Smooth muscle cell (in vitro differentiated cells): ENCODE measurements around the gene JARID2. TPM values are rescaled to one million over a fixed set of nuclear protein-coding genes. Genes with fewer than 3 reads are reported as not detected.

Experiments used
- DNase-seq: peaks from one replicate; lab custom pipeline; 2025; ENCODE audit not compliant: unreplicated experiment; lab: John Stamatoyannopoulos, UW
- H2AFZ ChIP-seq: fragments of 200-600 bp; sonication (generic); 2 replicates; pipeline ENCODE4 v1.6.0; 2016; ENCODE audit warnings: antibody characterized with exemption, low read depth, mild to moderate bottlenecking
- H3F3A ChIP-seq: fragments of 200-600 bp; sonication (generic); 2 replicates; pipeline ENCODE4 v1.6.0; 2017; ENCODE audit warnings: antibody characterized with exemption, low read depth
- H3K27ac ChIP-seq: fragments of 200-600 bp; sonication (generic); 2 replicates; pipeline ENCODE4 v1.5.1; 2016; ENCODE audit warnings: low read depth, mild to moderate bottlenecking
- H3K27me3 ChIP-seq: fragments of 200-600 bp; sonication (generic); 2 replicates; pipeline ENCODE4 v1.6.1; 2016; ENCODE audit warnings: low read depth, mild to moderate bottlenecking
- H3K36me3 ChIP-seq: fragments of 200-600 bp; sonication (generic); 2 replicates; pipeline ENCODE4 v1.5.1; 2016; ENCODE audit warnings: low read depth
- H3K4me1 ChIP-seq: fragments of 200-600 bp; sonication (generic); 2 replicates; pipeline ENCODE4 v1.5.1; 2016; ENCODE audit warnings: low read depth
- H3K4me2 ChIP-seq: fragments of 200-600 bp; sonication (generic); 2 replicates; pipeline ENCODE4 v1.6.0; 2016; ENCODE audit warnings: mild to moderate bottlenecking
- H3K4me3 ChIP-seq: fragments of 200-600 bp; sonication (generic); 2 replicates; pipeline ENCODE4 v1.5.1; 2016; ENCODE audit warnings: mild to moderate bottlenecking
- H3K79me2 ChIP-seq: fragments of 200-600 bp; sonication (generic); 2 replicates; pipeline ENCODE4 v1.6.0; 2016; ENCODE audit warnings: low read depth, mild to moderate bottlenecking
- H3K9ac ChIP-seq: fragments of 200-600 bp; sonication (generic); 2 replicates; pipeline ENCODE4 v1.6.0; 2016; ENCODE audit warnings: low read depth
- H3K9me3 ChIP-seq: fragments of 200-600 bp; sonication (generic); replicated peaks from 2 replicates; pipeline ENCODE4 v1.5.1; 2016; ENCODE audit warnings: low read depth
- H4K20me1 ChIP-seq: fragments of 200-600 bp; sonication (generic); 2 replicates; pipeline ENCODE4 v1.6.0; 2016; ENCODE audit warnings: low read depth
- WGBS: methylation state at CpG from one replicate; pipeline ENCODE4 v1.1.7; 2016; ENCODE audit warnings: low lambda C conversion rate; 5-methylcytosine and 5-hydroxymethylcytosine counted together
- polyA plus RNA-seq: library from polyadenylated mRNA; unstranded; fragments of >200 nt; fragmentation: Nextera tagmentation; extraction: Ambion mirVana; gene quantifications from 2 replicates; pipeline ENCODE4 v1.2.1, GENCODE V29; 2016
- total RNA-seq: library from RNA; depleted of rRNA; stranded (reverse); fragments of >200 nt; gene quantifications from 2 replicates; pipeline ENCODE4 v1.2.3, GENCODE V29; 2014
- TF ChIP-seq, protein P1 (sequence below): fragments of 200-600 bp; sonication (generic); IDR thresholded peaks from 2 replicates; pipeline ENCODE4 v1.5.1; 2017; ENCODE audit warnings: borderline replicate concordance, mild to moderate bottlenecking, antibody characterized with exemption; ENCODE audit not compliant: insufficient read depth, poor library complexity, severe bottlenecking

JARID2 gene
- total and polyA plus RNA-seq, 2 experiments from 2014 or later: 5.2 to 10.2 TPM

DNA sequence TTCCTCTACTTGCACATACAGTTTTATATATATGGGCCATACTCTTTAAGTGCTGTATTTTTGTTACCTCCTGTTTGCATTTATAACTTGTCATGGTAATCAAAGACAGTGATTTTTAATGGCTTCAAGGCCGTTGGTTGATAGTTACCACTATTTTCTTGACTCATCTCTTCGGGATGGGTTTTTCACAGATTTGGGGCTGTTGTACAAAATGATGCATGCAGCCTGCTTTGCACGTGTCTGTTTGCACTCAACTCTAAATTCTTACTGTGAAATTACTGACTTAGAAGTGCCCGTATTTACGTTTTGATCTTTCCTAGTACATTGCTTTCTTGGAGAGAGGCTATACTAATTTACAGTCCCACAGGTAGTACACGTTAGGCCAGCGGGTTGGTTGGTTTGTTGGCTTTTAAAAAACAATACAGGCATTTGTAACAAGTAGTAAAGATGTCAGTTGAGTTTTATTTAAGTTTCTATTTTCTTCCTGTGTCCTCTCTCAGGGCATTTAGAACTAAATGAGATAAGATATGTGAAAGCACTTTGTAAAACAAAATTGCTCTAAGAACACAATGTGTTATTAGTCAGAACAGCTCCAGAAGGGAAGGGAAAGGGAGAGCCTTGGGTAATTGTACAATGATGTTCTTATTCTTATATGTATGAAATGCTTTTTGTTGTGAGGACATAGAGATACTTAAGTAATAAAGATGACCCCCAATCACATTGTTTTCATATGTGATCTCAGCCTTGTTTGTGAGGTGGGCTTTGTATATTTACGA lies 11.7 kb downstream of the JARID2 start:
- no peaks in the 10 kb centered on the region for H3K27me3 ChIP-seq
- WGBS: 51% methylated on average over 8 of the region's 8 CpGs
- no peak overlapping the region for H3K4me3 ChIP-seq
- H3K79me2 ChIP-seq: peaks cover 83% of the 10 kb centered on the region
- H3K9me3 ChIP-seq: no peaks in the 10 kb centered on the region
- H3K4me2 ChIP-seq: no peak overlapping the region
- no peak overlapping the region for H2AFZ ChIP-seq
- H3K4me1 ChIP-seq: peaks cover 12% of the 10 kb centered on the region
- TF ChIP-seq, protein P1, sequence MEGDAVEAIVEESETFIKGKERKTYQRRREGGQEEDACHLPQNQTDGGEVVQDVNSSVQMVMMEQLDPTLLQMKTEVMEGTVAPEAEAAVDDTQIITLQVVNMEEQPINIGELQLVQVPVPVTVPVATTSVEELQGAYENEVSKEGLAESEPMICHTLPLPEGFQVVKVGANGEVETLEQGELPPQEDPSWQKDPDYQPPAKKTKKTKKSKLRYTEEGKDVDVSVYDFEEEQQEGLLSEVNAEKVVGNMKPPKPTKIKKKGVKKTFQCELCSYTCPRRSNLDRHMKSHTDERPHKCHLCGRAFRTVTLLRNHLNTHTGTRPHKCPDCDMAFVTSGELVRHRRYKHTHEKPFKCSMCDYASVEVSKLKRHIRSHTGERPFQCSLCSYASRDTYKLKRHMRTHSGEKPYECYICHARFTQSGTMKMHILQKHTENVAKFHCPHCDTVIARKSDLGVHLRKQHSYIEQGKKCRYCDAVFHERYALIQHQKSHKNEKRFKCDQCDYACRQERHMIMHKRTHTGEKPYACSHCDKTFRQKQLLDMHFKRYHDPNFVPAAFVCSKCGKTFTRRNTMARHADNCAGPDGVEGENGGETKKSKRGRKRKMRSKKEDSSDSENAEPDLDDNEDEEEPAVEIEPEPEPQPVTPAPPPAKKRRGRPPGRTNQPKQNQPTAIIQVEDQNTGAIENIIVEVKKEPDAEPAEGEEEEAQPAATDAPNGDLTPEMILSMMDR: no peak
- no peak overlapping the region for H3K27ac ChIP-seq
- H4K20me1 ChIP-seq: peaks cover 100% of the 10 kb centered on the region
- no peak for DNase-seq
- no peaks in the 10 kb centered on the region for H3K36me3 ChIP-seq
- H3K9ac ChIP-seq: no peak overlapping the region
- H3F3A ChIP-seq: peaks cover 9% of the 10 kb centered on the region

DNA sequence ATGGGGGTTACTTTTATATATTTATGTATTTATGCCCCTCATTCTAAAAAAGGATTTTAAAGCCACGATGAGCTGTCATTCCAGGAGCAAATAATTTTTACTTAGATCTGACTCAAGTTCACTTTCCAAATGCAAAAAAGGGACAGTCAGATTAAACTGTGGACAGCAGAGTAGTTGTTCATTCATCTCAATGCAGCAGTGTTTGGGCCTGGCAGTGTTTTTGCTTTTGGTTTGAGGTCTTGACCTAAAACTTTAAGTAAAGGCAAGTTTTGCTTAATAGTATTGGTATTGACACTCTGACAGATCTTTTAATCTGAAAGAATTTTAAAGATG lies 13.9 kb downstream of the JARID2 start:
- TF ChIP-seq, protein P1: no peak
- Histone ChIP-seq H3K4me3 (no peak overlapping the region), H3K9ac (no peak overlapping the region), H3K9me3 (no peaks in the 10 kb centered on the region), H3K36me3 (no peaks in the 10 kb centered on the region), H3F3A (peaks cover 9% of the 10 kb centered on the region), H4K20me1 (peaks cover 100% of the 10 kb centered on the region), H3K27ac (no peak overlapping the region), H3K79me2 (peaks cover 78% of the 10 kb centered on the region), H3K27me3 (no peaks in the 10 kb centered on the region), H2AFZ (no peak overlapping the region), H3K4me2 (peak overlapping the region; percentile 39), H3K4me1 (peaks cover 21% of the 10 kb centered on the region)
- WGBS: 65% methylated on average over 1 of the region's 1 CpG
- no peak for DNase-seq

DNA sequence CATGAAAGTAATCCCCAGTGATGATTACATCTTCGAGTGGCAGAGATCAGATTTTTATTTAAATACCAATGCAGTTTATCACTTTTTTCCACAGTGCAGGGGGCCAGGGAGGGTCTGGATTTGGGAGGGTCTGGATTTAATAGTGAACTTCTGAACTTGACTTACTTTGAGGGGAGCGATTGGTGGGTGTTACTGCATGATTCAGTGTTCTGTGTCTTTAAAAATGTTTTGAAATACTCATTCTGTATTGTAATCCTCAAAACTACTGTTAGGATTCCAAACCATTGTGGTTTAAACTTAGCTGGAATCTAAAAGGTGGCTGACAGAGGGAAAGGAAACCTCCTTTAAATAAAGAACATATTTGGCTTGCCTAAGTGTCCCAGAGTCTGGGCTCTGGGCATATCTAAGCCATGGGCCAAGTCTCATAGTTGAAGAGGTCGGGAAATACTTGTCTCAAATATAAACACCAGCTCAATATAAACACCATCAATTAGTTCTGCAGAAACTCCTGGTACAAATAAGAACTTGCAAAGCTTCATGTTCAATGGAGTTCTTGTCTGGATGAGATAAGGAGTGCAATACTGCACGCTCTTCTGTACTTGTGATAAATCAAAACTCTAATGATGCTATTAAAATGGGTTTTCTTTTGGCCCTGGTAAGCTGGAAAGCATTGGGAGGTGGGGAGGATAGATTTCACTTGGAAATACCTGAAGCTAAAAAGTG lies 14.4 kb downstream of the JARID2 start:
- WGBS: 33% methylated on average over 4 of the region's 4 CpGs
- TF ChIP-seq, protein P1: no peak

More for the DNA sequence above, 14.4 kb downstream of the JARID2 start:
- Histone ChIP-seq H3K9me3 (no peaks in the 10 kb centered on the region), H3K79me2 (peaks cover 78% of the 10 kb centered on the region), H3K4me3 (no peak overlapping the region), H3K27me3 (no peaks in the 10 kb centered on the region), H4K20me1 (peaks cover 100% of the 10 kb centered on the region), H3K9ac (no peak overlapping the region), H3K27ac (no peak overlapping the region), H3K4me1 (peaks cover 26% of the 10 kb centered on the region), H2AFZ (no peak overlapping the region), H3K36me3 (no peaks in the 10 kb centered on the region), H3K4me2 (peak overlapping the region; percentile 39), H3F3A (peaks cover 9% of the 10 kb centered on the region)
- DNase-seq: no peak
